GM21526 (cell line): ENCODE data around the gene WSB1.

ENCODE experiments used
- ATAC-seq: cut with Tn5 transposase; IDR thresholded peaks from one replicate; pipeline ENCODE4 v1.9.1; 2021; ENCODE audit warnings: moderate library complexity; ENCODE audit not compliant: unreplicated experiment, low FRiP score

WSB1 gene

DNA sequence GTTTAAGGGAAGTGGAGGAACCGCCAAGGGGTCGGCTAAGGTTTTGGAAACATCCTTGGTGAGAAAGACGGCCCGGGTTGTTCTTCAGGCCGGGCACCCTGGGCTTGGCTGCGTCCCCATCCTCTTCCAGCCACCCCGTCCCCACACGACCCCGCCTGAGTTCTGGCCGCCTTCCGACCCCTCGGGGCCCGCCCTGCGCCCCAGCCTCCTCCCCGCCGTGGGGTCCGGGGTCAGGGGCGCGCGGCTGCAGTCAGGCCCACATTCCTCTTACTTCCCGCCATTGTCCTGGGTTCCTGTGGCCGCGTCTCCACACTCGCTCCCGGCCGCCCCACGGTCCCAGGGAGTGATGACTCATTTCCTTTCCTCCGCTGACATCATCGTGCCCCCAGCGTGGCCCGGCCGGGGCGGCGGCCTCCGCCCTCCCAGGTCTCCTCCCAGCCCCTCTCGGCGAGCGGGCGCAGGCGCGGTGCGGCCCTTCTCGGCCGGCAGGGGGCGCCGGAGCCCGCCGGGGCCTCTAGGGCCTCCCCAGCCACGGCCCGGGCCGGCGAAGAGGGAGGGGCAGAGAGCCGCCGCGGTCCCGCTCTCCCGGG is 59.6 kb downstream of the WSB1 start:
- peak; percentile 72 for ATAC-seq

DNA sequence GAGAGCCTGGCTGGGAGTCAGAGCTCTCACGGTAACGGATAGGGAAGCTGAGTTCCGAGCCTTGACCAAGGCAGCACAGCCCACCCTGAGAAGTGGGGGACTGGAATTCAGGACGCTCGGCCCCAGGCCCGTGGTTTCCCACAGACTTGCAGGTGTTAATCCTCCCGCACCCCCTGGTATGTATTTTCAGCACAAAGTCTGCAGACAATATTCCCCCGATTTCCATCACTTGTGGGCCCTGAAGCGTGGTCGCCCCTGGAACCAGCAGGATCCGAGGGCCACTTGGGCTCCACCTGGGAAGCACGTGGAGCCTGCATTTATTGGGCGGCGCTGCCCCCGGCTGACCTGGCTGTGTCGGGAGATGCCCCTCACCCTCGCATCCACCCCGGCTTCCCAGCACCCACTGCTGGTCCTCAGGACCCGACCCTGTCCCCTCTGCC is 60.2 kb downstream of the WSB1 start:
- no peak for ATAC-seq

DNA sequence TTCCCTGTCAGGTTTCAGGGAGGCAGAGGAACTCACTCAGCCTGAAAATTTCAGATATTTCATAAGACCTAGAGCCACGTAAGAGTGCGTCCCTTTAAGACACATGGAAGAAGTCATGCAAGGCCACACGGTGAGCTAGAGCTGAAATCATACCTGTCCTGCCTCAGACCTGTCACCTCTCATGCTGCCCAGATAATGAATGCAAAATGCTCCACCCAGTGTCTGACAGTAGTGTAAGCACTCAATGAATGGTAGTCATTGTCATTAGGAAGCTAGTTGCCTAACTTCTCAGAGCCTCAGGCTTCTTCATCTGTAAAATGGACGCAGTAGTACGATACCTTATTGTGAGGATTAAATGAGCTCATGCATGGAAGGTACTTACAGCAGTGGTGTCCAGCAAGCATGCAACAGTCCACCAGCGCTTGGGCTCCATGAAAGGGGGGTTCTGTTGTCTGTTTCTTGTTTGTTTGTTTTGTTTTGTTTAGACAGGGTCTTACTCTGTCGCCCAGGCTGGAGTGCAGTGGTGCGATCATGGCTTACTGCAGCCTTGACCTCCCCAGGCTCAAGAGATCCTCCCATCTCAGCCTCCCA is 60.7 kb downstream of the WSB1 start:
- no peak for ATAC-seq

DNA sequence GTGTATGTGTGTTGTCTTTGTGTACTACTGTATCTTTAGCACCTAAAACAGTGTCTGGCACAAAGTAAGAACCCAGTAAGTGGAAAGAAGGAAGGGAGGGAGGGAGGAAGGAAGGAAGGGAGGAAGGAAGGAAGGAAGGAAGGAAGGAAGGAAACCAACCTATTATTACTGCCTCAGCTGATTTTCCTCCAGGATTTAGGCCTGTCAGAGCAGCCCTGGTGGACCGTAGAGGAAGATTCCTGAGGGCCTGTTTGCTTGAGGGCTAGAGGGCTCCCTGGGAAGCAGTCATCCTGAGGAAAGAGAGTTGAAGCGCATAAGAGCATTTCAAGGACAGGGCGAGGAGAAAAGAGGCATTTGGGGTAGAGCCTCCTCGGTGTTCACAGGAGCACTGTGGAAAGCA is 61.5 kb downstream of the WSB1 start:
- no peak for ATAC-seq

DNA sequence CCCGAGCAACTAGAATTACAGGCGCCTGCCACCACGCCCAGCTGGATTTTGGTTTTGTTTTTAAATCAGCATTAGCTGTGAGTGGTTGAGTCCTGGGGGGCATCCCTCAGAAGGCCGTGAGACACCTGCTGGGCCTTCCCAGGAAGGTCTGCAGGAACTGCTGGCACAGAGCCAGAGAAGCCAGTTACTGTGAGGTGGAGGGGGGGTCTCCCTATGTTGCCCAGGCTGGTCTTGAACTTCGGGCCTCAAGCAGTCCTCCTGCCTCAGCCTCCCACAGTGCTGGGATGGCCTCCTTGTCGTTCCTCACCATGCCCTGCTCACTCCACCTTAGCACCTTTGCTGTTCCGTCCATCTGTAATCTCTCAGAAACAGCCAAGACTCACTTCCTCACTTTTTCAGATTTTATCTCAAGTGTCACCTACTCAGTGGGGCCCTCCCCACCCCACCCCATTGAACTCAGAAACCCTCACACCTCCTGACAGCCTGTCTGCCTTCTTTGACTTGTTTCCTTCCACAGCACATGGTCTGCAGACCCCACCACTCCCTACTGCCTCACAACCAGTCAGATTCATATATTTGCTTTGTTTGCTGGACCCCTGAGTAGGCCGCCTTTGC is 62.3 kb downstream of the WSB1 start:
- no peak for ATAC-seq

DNA sequence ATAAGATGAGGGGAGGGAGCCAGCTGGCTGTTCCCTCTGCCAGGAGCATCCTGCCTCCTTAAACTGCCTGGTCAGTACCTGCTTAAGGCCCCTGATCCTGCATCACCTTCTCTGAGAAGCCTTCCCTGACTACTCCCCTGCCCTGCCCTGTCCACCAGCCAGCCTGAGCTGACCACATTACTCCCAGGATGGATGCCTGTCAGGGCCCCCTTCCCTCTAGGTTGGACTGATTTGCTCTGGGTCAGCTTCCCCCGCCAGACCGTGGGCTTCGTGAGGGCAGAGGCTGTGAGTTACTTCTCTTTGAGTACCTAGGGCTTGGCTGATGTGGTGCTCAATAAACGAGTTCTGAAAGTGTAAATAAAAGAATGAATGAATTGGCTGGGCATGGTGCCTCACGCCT is 63.3 kb downstream of the WSB1 start:
- ATAC-seq, result no peak

DNA sequence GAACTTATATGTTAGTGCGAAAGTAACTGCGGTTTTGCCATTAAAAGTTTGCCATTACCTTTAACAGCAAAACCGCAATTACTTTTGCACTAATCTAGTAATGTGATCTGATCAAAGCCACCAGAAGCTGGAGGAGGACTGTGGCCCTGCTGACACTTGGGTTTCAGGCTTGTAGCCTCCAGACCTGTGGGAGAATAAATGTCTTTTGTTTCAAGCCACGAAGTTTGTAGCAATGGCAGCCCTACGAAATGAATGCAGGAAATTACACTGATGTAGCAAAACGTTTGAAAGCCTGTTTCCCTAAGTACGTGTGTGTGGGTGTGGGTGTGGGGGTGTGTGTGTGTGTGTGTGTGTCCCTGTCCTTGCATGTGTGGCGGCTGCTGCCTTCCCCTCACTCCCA is 66.6 kb downstream of the WSB1 start:
- no peak for ATAC-seq

DNA sequence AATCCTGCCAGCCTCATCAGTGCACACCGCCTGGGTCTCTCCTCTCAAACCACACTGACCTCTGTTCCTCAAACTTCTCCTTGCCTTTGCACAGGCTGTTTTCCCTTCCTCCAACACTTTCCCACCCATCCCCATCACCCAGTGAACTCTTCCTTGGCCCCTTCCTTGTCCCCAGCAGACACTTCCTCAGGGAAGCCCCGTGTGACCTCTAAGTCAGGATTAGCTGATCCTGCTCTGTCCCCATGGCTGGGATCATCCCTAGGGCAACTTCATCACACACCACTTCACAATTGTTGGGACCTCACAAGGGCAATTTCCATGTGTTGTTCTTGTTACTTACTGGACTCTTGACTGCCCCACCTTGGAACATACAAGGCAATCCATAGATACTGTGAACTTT is 67.8 kb downstream of the WSB1 start:
- ATAC-seq, result no peak

DNA sequence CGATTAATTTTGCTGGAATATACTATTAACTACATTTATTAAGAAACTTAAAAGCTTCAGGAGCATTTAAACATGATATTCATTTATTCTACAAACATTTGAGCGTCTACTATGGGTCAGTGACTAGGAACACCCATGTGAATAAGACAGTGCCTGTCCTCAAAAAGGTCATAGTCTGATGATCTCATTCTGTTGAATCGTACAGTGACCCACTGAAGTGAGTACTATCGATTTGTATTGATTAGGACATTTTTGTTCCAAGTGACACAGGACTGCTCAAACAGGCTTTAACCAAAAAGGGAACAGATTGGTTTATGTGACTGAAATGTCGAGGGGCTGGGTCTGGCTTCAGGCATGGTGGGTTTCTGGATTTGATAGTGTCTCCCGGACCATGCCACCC is 68.6 kb downstream of the WSB1 start:
- no peak for ATAC-seq

DNA sequence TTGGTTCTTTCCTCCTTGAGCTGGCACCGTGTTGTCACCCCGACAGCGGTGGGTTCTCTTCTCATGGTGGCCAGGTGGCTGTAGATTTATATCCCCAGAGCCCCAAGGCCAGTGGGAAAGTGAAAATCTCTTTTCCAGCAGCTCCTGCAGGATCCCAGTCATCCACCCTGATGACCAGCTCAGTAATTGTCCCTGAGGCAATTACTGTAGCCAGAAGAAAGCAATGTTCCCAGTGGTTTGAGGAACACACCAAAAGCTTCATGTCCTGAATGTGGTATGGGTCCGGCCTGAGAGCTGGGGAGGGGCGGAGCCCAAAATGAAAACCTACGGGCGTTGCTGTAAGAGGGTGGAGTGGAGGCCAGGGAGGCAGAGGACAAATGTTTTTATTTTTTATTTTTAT is 69.0 kb downstream of the WSB1 start:
- ATAC-seq, result no peak

DNA sequence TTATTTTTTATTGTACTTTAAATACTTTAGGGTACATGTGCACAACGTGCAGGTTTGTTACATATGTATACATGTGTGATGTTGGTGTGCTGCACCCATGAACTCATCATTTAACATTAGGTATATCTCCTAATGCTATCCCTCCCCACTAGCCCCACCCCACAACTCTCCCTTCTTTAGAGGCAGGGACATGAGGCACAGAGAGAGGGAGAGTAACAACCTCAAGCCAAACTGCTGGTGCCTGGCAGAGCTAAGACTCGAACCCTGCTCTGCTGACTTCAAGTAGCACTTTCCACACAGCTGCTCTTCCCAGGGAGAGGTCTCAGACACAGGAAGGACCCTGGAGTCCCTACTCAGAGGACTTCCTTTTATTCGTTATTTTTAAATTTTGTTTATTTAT is 69.4 kb downstream of the WSB1 start:
- ATAC-seq, result no peak
